ENCODE results near the gene SLC8A2.
"Not testable (repeated sequence)": the region's sequence is repeated elsewhere in the genome, so short reads cannot be mapped to it uniquely, and the experiment has no call there.

The SLC8A2 gene

DNA sequence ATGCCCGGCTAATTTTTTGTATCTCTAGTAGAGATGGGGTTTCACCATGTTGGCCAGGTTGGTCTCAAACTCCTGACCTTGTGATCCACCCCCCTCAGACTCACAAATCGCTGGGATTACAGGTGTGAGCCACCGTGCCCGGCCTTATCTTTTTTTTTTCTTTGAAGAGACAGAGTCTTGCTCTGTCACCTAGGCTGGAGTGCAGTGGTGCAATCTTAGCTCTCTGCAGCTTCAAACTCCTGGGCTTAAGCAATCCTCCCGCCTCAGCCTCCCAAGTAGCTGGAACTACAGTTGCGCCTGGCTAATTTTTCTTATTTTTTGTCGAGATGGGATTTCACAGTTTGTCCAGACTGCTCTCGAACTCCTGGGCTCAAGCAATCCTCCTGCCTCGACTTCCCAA lies 60.0 kb downstream of the SLC8A2 start:
- DNase-seq (ENCODE audit: low spot score) = not testable (repeated sequence)

DNA sequence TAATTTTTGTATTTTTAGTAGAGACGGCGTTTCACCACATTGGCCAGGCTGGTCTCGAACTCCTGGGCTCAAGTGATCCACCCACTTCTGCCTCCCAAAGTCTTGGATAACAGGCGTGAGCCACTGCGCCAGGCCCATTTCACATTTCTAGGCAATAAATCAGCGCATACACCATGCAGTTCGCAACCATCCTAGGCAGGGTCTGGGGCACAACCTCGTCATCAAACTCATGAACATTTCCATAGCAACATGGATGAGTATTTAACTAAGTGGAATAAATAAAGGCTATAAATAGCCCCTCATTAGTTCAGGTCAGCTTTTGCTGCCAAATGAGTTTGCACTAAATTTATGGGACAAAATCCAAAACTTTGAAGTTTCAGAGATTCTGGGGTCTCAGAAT lies 60.6 kb downstream of the SLC8A2 start:
- no peak for DNase-seq (ENCODE audit: low spot score)

- no peak for DNase-seq (ENCODE audit: low spot score)
Observed at GRCh38 chr19:47408156-47408938, 63.3 kb downstream of the SLC8A2 start.

DNA sequence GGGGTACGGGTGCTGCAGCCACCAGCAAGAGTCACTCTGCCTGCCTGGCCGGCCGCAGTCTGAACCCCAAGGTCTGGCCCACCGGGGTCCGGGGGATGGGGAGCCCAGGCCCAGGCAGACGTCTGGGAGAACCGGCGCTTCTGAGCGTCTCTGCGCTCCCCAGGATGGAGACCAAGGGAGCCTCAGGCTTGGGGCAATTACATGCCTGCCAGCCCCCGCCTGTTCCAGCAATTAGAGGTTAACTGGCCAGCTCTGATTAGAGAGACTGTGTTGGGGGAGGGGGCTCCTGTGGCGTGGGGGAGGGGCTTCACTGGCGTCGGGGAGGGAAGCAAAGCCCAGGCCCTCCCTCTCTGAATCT lies 64.3 kb downstream of the SLC8A2 start:
- DNase-seq (ENCODE audit: low spot score) = no peak

- DNase-seq (ENCODE audit: low spot score) = no peak
Observed at GRCh38 chr19:47406711-47407416, 64.8 kb downstream of the SLC8A2 start.

GRCh38 chr19:47405854-47406417 lies 65.8 kb downstream of the SLC8A2 start:
- DNase-seq (ENCODE audit: low spot score) = no peak

GRCh38 chr19:47405197-47405550 lies 66.5 kb downstream of the SLC8A2 start:
- DNase-seq (ENCODE audit: low spot score) = no peak

- no peak for DNase-seq (ENCODE audit: low spot score)
Observed at GRCh38 chr19:47404334-47405196, 67.1 kb downstream of the SLC8A2 start.

- no peak for DNase-seq (ENCODE audit: low spot score)
Observed at GRCh38 chr19:47402504-47402903, 69.2 kb downstream of the SLC8A2 start.

DNA sequence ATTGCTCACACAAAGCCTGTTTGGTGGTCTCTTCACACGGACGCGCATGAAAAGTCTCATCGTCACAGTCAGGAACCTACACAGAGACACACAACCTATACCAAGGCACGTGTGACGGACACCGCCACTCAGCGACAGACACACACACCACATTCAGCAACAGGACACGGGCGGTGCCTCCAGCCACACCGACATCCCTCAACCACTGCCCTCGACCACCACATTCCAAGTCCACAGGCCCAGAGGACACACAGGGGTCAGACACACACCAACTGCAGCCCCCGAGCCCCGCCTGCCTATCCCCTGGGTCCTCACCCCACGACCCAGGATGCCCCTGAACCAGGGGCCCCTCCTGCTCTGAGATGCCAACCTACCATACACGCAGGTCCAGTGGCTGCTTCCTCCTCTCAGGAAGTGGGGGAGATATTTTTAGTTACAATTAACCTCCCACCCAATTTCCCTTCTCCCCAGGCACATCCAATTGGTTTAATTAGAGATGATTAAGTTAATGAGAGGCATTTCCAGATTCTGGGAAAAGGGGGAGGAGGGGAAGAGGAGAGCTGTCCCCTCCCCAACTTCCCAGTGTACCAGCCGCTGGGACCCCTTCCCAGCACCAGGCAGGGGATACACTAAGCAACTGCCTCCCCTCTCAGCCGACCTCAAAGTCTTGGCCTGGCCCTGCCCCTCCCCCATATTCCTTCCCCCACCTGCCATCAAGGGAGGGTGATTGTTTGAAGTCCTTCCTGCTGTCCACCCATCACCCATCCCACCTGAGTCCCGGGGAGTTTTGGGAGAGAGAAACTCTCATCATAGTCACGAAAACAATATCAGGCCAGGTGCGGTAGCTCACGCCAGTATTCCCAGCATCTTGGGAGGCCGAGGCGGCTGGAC lies 72.7 kb downstream of the SLC8A2 start:
- DNase-seq (ENCODE audit: low spot score) = no peak

DNA sequence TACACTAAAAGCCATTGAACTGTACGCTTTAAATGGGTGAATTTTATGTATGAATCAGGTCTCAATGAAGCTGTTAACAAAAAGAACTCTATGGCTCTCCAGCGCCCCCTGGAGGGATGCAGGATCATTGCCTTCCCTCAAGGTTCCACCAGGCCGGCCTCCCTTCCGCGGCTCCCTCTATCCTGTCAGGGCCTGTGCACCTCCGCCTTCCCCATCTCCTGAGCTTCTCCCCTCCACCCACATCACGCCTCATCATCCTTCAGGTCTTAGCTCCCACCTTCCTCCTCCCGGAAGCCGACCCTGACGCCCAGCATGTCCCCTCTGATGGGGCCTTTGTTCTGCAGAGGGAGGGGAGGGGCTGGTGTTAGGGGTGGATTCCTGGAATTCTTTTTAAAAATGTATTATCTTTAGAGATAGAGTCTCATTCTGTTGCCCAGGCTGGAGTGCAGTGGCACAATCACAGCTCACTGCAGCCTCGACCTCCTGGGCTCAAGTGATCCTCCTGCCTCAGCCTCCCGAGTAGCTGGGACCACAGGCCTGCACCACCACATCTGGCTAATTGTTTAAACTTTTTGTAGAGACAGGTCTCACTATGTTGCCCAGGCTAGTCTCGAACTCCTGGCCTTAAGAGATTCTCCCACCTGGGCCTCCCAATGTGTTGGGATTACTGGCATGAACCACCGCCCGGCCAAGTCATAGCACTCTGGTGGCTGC lies 80.0 kb downstream of the SLC8A2 start:
- DNase-seq (ENCODE audit: low spot score) = peak; percentile 85

DNA sequence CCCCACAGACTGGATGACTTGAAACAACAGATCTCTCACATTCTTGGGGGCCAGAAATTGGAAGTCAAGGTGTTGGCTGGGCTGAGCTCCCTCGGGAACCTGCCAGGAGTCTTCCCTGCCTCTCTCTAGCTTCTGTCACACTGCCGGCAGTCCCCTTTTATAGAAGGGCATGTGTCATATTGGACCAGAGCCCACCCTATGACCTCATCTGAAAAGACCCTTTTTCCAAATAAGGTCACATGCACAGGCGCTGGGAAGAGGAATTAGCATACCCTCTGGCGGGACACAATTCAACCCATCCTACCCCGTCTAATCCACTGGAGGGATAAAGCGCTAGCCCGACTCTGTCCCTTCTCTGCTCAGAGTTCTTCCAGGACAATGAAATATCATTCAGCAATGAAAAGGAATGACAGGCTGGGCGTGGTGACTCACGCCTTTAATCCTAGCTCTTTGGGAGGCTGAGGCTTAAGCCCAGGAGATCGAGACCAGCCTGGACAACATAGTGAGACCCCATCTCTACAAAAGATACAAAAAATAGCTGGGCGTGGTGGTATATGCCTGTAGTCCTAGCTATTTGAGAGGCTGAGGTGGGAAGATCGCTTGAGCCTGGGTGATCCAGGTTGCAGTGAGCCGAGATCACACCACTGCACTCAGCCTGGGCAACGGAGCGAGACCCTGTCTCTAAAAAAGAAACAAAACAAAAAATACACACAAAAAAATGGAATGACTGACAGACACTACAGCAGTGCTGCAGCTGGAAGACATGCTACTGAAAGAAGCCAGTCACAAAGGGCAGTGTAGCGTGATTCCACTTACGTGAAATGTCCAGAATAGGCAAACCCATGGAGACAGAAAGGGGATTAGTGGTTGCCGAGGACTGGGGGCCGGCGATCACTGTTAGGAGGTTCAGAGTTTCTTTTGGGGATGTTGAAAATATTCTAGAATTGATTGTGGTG lies 80.9 kb downstream of the SLC8A2 start:
- no peak for DNase-seq (ENCODE audit: low spot score)

DNA sequence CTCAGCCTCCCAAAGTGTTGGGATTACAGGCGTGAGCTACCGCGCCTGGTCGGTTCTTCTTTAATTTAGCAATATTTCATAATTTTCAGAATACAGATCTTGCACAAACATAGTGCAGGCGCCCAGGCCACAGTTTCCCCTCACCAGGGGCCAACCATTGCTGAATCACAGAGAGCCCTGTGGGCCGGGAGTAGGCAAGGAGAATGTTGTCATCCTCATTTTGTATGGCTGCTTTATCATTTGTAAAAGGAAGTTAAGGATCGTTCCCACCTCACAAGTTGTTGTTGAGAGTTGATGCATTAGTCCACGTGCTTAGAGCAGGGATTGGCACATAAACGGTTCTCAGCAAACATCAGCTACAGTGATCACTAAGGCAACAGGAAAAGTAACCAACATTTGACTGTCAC lies 82.5 kb downstream of the SLC8A2 start:
- DNase-seq (ENCODE audit: low spot score) = no peak

DNA sequence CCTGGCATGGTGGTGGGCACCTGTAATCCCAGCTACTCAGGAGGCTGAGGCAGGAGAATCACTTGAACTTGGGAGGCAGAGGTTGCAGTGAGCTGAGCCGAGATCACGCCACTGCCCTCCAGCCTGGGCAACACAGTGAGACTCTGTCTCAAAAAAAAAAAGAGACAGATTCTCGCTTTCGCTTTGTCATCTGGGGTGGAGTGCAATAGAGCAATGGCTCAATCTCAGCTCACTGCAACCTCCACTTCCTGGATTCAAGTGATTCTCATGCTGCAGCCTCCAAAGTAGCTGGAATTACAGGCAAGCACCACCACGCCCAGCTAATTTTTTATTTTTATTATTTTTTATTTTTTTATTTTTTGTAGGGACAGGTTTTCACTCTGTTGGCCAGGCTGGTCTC lies 83.0 kb downstream of the SLC8A2 start:
- not testable (repeated sequence) for DNase-seq (ENCODE audit: low spot score)

- DNase-seq (ENCODE audit: low spot score) = not testable (repeated sequence)
Observed at GRCh38 chr19:47387623-47388022, 84.1 kb downstream of the SLC8A2 start.

GRCh38 chr19:47386582-47386981 lies 85.1 kb downstream of the SLC8A2 start:
- not testable (repeated sequence) for DNase-seq (ENCODE audit: low spot score)

DNA sequence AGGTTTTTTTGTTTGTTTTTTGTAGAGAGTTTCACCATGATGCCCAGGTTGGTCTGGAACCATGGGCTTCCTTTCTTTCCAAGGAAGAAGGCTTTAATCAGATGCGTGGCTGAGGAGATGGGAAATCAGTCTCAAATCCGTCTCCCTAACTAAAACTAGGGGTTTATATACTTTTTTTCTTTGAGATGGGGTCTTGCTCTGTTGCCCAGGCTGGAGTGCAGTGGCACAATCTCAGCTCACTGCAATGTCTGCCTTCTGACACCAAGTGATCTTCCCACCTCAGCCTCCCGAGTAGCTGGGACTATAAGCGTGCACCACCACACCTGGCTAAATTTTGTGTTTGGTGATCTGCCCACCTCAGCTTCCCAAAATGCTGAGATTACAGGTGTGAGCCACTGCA lies 87.2 kb downstream of the SLC8A2 start:
- DNase-seq (ENCODE audit: low spot score) = not testable (repeated sequence)

- not testable (repeated sequence) for DNase-seq (ENCODE audit: low spot score)
Observed at GRCh38 chr19:47383890-47384289, 87.8 kb downstream of the SLC8A2 start.

- no peak for DNase-seq (ENCODE audit: low spot score)
Observed at GRCh38 chr19:47381653-47382279, 89.9 kb downstream of the SLC8A2 start.
